Measurements from ENCODE around the gene CCR6.

- TF ChIP-seq POLR2AphosphoS5 (IDR thresholded peaks at IDR 0.05; ENCODE audit: low read length) (no peak), ZNF24 (IDR thresholded peaks at IDR 0.05) (no peak), SUZ12 (IDR thresholded peaks at IDR 0.05; ENCODE audit: unreplicated experiment) (no peak), STAT3 (IDR thresholded peaks at IDR 0.05; ENCODE audit: low read depth, low read length) (no peak), CTCF (IDR thresholded peaks at IDR 0.05 in 2 of 3, conservative IDR thresholded peaks at IDR 0.05 in 1 of 3; ENCODE audit: control insufficient read depth in 2 of 3, extremely low read depth in 1 of 3, insufficient read depth in 1 of 3, low read depth in 3 of 3, low read length in 3 of 3) (peak; percentile 94 to 98 (median 96); a peak in 5 of 6 replicates), SREBF1 (IDR thresholded peaks at IDR 0.05; ENCODE audit: low read length) (no peak), TAF1 (IDR thresholded peaks at IDR 0.05; ENCODE audit: borderline replicate concordance, low read depth, low read length) (no peak), MYC (IDR thresholded peaks at IDR 0.05; ENCODE audit: insufficient read depth, insufficient read length, insufficient replicate concordance, low read length, severe bottlenecking) (no peak), EED (IDR thresholded peaks at IDR 0.05; ENCODE audit: low read depth) (peak; percentile 60; the same call in 1 of the 2 replicates), RBBP5 (conservative IDR thresholded peaks at IDR 0.05) (no peak)
These were observed 19.0 kb downstream of the CCR6 start for GRCh38 chr6:167141667-167142432.

Measured in GM12878 (cell line).